BLaER1 treated with 17β-estradiol and CSF1 and Interleukin-3, amounts not matched to agents 10 nM and 100 nM (cell line): ENCODE measurements around the gene CD7.

Source experiments
- H3K27ac ChIP-seq, 11 experiments: shearing (Covaris generic); formaldehyde crosslinking; 2 replicates each; pipeline ENCODE4 v1.8.1; 2022
- H3K27me3 ChIP-seq, 11 experiments: shearing (Covaris generic); formaldehyde crosslinking; 2 replicates each; pipeline ENCODE4 v1.8.1; 2022
- H3K36me3 ChIP-seq, 11 experiments: shearing (Covaris generic); formaldehyde crosslinking; 2 replicates each; pipeline ENCODE4 v1.8.1; 2022
- H3K4me1 ChIP-seq, 10 experiments: shearing (Covaris generic); formaldehyde crosslinking; 2 replicates each; pipeline ENCODE4 v1.8.1; 2022
- H3K4me2 ChIP-seq, 11 experiments: shearing (Covaris generic); formaldehyde crosslinking; 2 replicates each; pipeline ENCODE4 v1.8.1; 2022
- H3K4me3 ChIP-seq, 10 experiments: shearing (Covaris generic); formaldehyde crosslinking; 2 replicates each; pipeline ENCODE4 v1.8.1; 2022
- H3K9ac ChIP-seq, 11 experiments: shearing (Covaris generic); formaldehyde crosslinking; 2 replicates each; pipeline ENCODE4 v1.8.1; 2022
- H3K9me3 ChIP-seq, 11 experiments: shearing (Covaris generic); formaldehyde crosslinking; replicated peaks in 1 of 11; 2 replicates each; pipeline ENCODE4 v1.8.1; 2022
- H4K20me1 ChIP-seq, 11 experiments: shearing (Covaris generic); formaldehyde crosslinking; 2 replicates each; pipeline ENCODE4 v1.8.1; 2022
- Cebpa-rat ChIP-seq, 11 experiments: shearing (Covaris generic); IDR thresholded peaks; 2 replicates each; pipeline ENCODE4 v1.8.1; 2022

The CD7 gene

DNA sequence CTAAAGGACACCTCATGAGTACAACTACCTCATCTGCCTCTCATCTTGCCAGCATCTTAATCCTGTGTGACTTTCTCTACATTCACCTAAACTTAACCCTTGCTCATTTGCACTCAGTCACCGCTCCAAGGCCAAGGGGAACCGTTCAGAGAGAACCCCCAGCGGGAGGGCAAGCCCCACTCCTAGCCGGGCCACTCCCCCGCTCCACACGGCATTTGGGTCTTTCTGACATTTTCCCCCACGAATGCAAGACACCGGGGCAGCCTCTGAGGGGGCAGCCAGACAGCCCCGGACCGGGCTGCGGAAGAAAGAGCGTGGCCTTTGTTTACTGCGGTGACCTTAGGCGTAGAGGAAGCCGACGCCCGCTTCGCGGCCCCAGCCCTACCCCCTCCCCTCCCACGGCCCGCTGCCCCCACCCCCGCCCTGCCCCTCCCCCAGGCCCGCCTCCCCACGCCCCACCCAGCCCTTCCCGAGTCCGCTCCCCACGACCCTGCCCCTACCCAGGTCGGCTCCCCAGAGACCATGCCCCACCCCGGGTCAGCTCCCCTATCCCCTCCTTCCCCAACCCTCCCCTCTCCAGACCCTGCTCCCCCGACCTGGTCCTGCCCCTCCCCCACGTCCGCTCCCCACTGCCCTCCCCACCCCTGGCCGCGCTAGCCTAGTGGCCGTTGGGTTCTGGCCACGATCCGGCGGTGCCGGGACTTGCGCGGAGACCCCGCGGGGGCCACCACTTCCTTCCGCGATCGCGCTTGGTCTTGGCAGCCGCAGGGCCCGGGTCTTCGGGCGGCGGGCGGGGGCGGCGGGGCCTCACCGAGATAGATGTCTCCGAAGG is 44.7 kb downstream of the CD7 start:
- Histone ChIP-seq H3K4me1 (peaks cover 40 to 63% (median 54%) of the 10 kb centered on the region in 10 experiments), H4K20me1 (peaks cover 49 to 54% (median 50%) of the 10 kb centered on the region in 11 experiments)

DNA sequence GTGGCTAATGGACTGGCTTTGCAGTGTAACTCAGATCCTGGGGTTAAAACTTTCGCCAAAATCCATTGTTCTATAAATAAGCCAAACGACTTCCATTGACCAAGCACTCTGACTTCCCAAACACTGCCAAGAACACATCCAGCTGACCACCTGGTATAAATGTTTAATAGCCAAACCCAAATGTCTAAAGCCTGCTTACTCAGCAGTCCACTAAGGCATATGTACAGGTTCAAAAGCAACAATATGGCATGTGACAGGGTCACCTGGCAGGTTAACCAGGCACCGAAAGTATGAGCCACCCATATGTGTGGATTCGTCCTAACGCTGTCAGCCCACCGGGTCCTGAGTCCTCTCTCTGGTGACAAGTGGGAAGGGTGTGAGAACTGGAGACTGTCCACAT is 46.0 kb downstream of the CD7 start:
- peaks cover 40 to 70% (median 64%) of the 10 kb centered on the region in 10 experiments for H3K4me1 ChIP-seq
- H3K4me2 ChIP-seq, result peak overlapping the region; percentile 82 to 99 (median 88)
- H4K20me1 ChIP-seq, result peaks cover 62 to 67% (median 63%) of the 10 kb centered on the region in 11 experiments
- no peak for TF ChIP-seq Cebpa-rat (IDR thresholded peaks at IDR 0.05)
- peak overlapping the region; percentile 67 to 80 (median 72); a peak in 14 of 20 replicates for H3K4me3 ChIP-seq
- H3K36me3 ChIP-seq, result peaks cover 54 to 61% (median 58%) of the 10 kb centered on the region in 11 experiments
- no peaks in the 10 kb centered on the region for H3K9me3 ChIP-seq
- H3K9ac ChIP-seq, result peak overlapping the region; percentile 78 to 98 (median 90); a peak in 14 of 22 replicates
- H3K27ac ChIP-seq, result 0 out of 22 replicates have a peak overlapping the region, but pooled peaks of 1 of the 11 experiments have one; percentile 68
- no peaks in the 10 kb centered on the region for H3K27me3 ChIP-seq

More for the DNA sequence above, 44.7 kb downstream of the CD7 start:
- H3K4me3 ChIP-seq, result peak overlapping the region; percentile 67 to 80 (median 72)
- no peak for TF ChIP-seq Cebpa-rat (IDR thresholded peaks at IDR 0.05)
- H3K27ac ChIP-seq, result peak overlapping the region; percentile 84 to 99 (median 96)
- no peaks in the 10 kb centered on the region for H3K27me3 ChIP-seq
- peaks cover 42 to 48% (median 45%) of the 10 kb centered on the region in 11 experiments for H3K36me3 ChIP-seq
- peak overlapping the region; percentile 82 to 99 (median 88) for H3K4me2 ChIP-seq
- no peaks in the 10 kb centered on the region for H3K9me3 ChIP-seq
- H3K9ac ChIP-seq, result peak overlapping the region; percentile 78 to 98 (median 91)

GRCh38 chr17:82270651-82271050 is 46.8 kb downstream of the CD7 start:
- TF ChIP-seq Cebpa-rat (IDR thresholded peaks at IDR 0.05), result no peak
- peak overlapping the region in 10 of 11 experiments; percentile 0 to 91 (median 55); a peak in 17 of 22 replicates for H3K9ac ChIP-seq
- H3K4me2 ChIP-seq, result peak overlapping the region; percentile 82 to 99 (median 88); a peak in 21 of 22 replicates
- H3K4me1 ChIP-seq, result peaks cover 40 to 72% (median 65%) of the 10 kb centered on the region in 10 experiments
- H3K4me3 ChIP-seq, result peak overlapping the region in 1 of 10 experiments; percentile 13; a peak in 1 of 20 replicates
- H3K9me3 ChIP-seq, result no peaks in the 10 kb centered on the region
- peaks cover 62 to 68% (median 65%) of the 10 kb centered on the region in 11 experiments for H3K36me3 ChIP-seq
- no peak overlapping the region for H3K27ac ChIP-seq
- H4K20me1 ChIP-seq, result peaks cover 70 to 75% (median 70%) of the 10 kb centered on the region in 11 experiments
- H3K27me3 ChIP-seq, result no peaks in the 10 kb centered on the region

DNA sequence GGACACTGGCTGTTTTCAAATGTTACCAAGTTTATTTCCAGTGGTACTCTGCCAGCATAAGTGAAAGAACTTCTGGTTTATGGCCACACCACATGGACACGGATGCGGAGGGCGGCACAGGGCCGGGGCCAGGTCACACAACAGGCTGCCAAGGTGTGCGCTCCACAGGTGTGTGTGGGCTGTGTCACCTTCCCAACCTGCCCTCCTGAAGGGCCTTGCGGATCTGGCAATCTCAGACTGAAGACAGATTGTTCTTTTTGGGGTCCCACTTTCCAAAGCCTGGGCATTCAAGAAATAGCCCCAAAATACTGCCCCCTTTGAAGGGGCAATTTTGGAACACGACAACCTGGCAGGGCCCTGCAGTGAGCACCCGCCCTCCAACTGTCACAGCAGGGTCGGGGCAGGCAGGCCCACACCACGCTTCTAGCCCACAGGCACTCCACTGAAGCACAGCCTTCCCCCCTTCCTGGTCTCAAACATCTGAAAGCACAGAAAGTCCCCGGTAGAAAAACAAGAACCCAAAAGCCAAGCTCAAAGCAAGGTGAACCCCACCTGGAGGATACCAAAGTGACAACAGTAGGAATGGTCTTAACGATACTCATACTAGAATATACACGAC is 47.4 kb downstream of the CD7 start:
- Histone ChIP-seq H3K9ac (peak overlapping the region; percentile 0 to 91 (median 54); a peak in 19 of 22 replicates), H3K4me2 (peak overlapping the region; percentile 15 to 99 (median 87); a peak in 21 of 22 replicates), H3K27me3 (no peaks in the 10 kb centered on the region), H3K4me3 (no peak overlapping the region), H3K4me1 (peaks cover 40 to 72% (median 64%) of the 10 kb centered on the region in 10 experiments), H3K27ac (no peak overlapping the region; a peak in 1 of 22 replicates), H3K9me3 (no peaks in the 10 kb centered on the region), H3K36me3 (peaks cover 68 to 75% (median 72%) of the 10 kb centered on the region in 11 experiments), H4K20me1 (peaks cover 76 to 81% (median 77%) of the 10 kb centered on the region in 11 experiments)
- TF ChIP-seq Cebpa-rat (IDR thresholded peaks at IDR 0.05), result no peak

DNA sequence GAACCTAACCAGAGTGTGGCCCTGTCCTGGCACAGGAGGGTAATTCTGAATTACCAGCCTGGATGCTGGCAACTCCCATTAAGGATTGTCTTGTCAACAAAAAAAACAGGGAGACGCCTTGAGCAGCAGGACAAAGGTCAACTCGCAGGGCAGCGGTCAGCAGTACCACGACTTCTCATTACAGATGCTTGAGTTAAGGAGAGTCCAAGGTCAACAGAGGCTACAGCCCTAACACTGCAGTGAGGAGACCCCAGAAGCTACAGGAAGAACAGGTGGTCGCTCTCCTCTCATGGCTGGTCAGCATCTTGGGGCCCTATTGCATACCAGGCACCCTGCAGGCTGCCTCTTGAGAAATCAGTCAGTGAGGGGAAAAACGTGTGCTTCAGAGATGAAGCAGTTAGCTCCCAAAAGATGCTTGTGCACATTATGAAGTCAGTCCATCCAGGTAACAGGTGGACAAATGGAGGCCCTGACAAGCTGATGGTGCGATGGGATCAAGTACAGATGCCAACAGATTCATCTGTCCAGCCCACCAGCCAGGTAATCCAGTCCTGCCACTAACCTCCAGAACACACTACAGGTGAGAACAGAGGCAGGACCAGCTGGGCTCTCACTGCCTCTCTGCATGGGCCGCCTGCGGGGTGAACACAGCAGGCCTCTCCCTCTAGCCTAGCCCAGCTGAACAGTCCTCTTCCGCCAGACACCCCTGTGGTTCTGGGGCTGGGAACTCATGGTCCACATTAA is 48.1 kb downstream of the CD7 start:
- H3K9ac ChIP-seq, result peak overlapping the region in 10 of 11 experiments; percentile 0 to 91 (median 55); a peak in 15 of 22 replicates
- H3K4me2 ChIP-seq, result peak overlapping the region in 10 of 11 experiments; percentile 15 to 99 (median 88); a peak in 18 of 22 replicates
- peaks cover 39 to 72% (median 60%) of the 10 kb centered on the region in 10 experiments for H3K4me1 ChIP-seq
- no peak overlapping the region for H3K4me3 ChIP-seq
- H3K9me3 ChIP-seq, result no peaks in the 10 kb centered on the region
- peaks cover 83 to 84% (median 84%) of the 10 kb centered on the region in 11 experiments for H4K20me1 ChIP-seq
- H3K36me3 ChIP-seq, result peaks cover 75 to 82% (median 79%) of the 10 kb centered on the region in 11 experiments
- H3K27me3 ChIP-seq, result no peaks in the 10 kb centered on the region
- TF ChIP-seq Cebpa-rat (IDR thresholded peaks at IDR 0.05), result no peak
- H3K27ac ChIP-seq, result no peak overlapping the region; a peak in 1 of 22 replicates

GRCh38 chr17:82267575-82268379 is 49.6 kb downstream of the CD7 start:
- Histone ChIP-seq H3K4me2 (peak overlapping the region in 5 of 11 experiments; percentile 22 to 95 (median 71); a peak in 11 of 22 replicates), H3K9me3 (no peaks in the 10 kb centered on the region), H3K36me3 (peaks cover 91 to 97% (median 94%) of the 10 kb centered on the region in 11 experiments), H3K9ac (peak overlapping the region in 5 of 11 experiments; percentile 0 to 91 (median 56); a peak in 5 of 22 replicates), H3K4me3 (peak overlapping the region in 1 of 10 experiments; percentile 24; a peak in 1 of 20 replicates), H3K27ac (peak overlapping the region in 2 of 11 experiments; percentile 11 to 13; a peak in 3 of 22 replicates), H4K20me1 (peaks cover 99% of the 10 kb centered on the region in 11 experiments), H3K27me3 (no peaks in the 10 kb centered on the region), H3K4me1 (peaks cover 32 to 66% (median 52%) of the 10 kb centered on the region in 10 experiments)
- no peak for TF ChIP-seq Cebpa-rat (IDR thresholded peaks at IDR 0.05)

- Histone ChIP-seq H4K20me1 (peaks cover 100% of the 10 kb centered on the region in 11 experiments), H3K4me1 (peaks cover 18 to 54% (median 39%) of the 10 kb centered on the region in 10 experiments), H3K4me2 (no peak overlapping the region), H3K9ac (peak overlapping the region in 1 of 11 experiments; percentile 18; a peak in 1 of 22 replicates), H3K36me3 (peaks cover 96 to 100% (median 100%) of the 10 kb centered on the region in 11 experiments), H3K27me3 (no peaks in the 10 kb centered on the region), H3K4me3 (no peak overlapping the region), H3K9me3 (peaks cover 0 to 14% (median 0%) of the 10 kb centered on the region in 11 experiments; a peak in 7 of 22 replicates), H3K27ac (no peak overlapping the region)
- TF ChIP-seq Cebpa-rat (IDR thresholded peaks at IDR 0.05), result no peak
Observed at GRCh38 chr17:82266142-82266541, 51.3 kb downstream of the CD7 start.
